Neural progenitor cell (in vitro differentiated cells): Measurements from ENCODE around the gene PLCG2. TPM values are rescaled to one million over a fixed set of nuclear protein-coding genes. Genes with fewer than 3 reads are reported as not detected.

Source experiments
- DNase-seq: peaks from one replicate; pipeline ENCODE4 v3.0.0-alpha.2; 2016; ENCODE audit warnings: low spot score
- H2AFZ ChIP-seq: fragments of 200-600 bp; sonication (generic); replicated peaks from 2 replicates; pipeline ENCODE4 v1.6.1; 2016; ENCODE audit warnings: antibody characterized with exemption
- H3F3A ChIP-seq: fragments of 200-600 bp; sonication (generic); 2 replicates; pipeline ENCODE4 v1.6.1; 2016; ENCODE audit warnings: antibody characterized with exemption, low read depth
- H3K27ac ChIP-seq: fragments of 200-600 bp; sonication (generic); 2 replicates; pipeline ENCODE4 v1.5.1; 2016; ENCODE audit warnings: mild to moderate bottlenecking
- H3K27me3 ChIP-seq: fragments of 200-600 bp; sonication (generic); 2 replicates; pipeline ENCODE4 v1.6.1; 2016; ENCODE audit warnings: mild to moderate bottlenecking, moderate library complexity
- H3K36me3 ChIP-seq: fragments of 200-600 bp; sonication (generic); 2 replicates; pipeline ENCODE4 v1.5.1; 2016
- H3K4me1 ChIP-seq: fragments of 200-600 bp; sonication (generic); 2 replicates; pipeline ENCODE4 v1.6.1; 2016; ENCODE audit warnings: mixed run types
- H3K4me2 ChIP-seq: fragments of 200-600 bp; sonication (generic); 2 replicates; pipeline ENCODE4 v1.6.1; 2016
- H3K4me3 ChIP-seq: fragments of 200-600 bp; sonication (generic); 2 replicates; pipeline ENCODE4 v1.5.1; 2016
- H3K79me2 ChIP-seq: fragments of 200-600 bp; sonication (generic); 2 replicates; pipeline ENCODE4 v1.6.1; 2016; ENCODE audit warnings: low read depth
- H3K9ac ChIP-seq: fragments of 200-600 bp; sonication (generic); 2 replicates; pipeline ENCODE4 v1.6.1; 2016
- H3K9me3 ChIP-seq: fragments of 200-600 bp; sonication (generic); 2 replicates; pipeline ENCODE4 v1.5.1; 2016; ENCODE audit warnings: low read depth
- H4K20me1 ChIP-seq: fragments of 200-600 bp; sonication (generic); 2 replicates; pipeline ENCODE4 v1.6.1; 2016; ENCODE audit warnings: low read depth
- H3K27ac Mint-ChIP-seq: 3 replicates; pipeline ENCODE4 v1.8.0; 2021; ENCODE audit warnings: mixed read lengths
- H3K27me3 Mint-ChIP-seq: 2 replicates; pipeline ENCODE4 v1.8.0; 2022; ENCODE audit warnings: low read depth, mild to moderate bottlenecking, inconsistent platforms, moderate library complexity, mixed read lengths; ENCODE audit not compliant: insufficient read depth
- H3K36me3 Mint-ChIP-seq: 3 replicates; pipeline ENCODE4 v1.8.0; 2021; ENCODE audit warnings: mixed read lengths
- H3K4me1 Mint-ChIP-seq: 3 replicates; pipeline ENCODE4 v1.8.0; 2021; ENCODE audit warnings: mixed read lengths
- H3K4me3 Mint-ChIP-seq: 3 replicates; pipeline ENCODE4 v1.8.0; 2021; ENCODE audit warnings: mild to moderate bottlenecking, moderate library complexity, mixed read lengths
- H3K9me3 Mint-ChIP-seq: 3 replicates; pipeline ENCODE4 v1.8.0; 2020; ENCODE audit warnings: mixed read lengths
- CTCF ChIP-seq: fragments of 200-600 bp; sonication (generic); IDR thresholded peaks from 2 replicates; pipeline ENCODE4 v1.5.1; 2017; ENCODE audit warnings: antibody characterized with exemption, mild to moderate bottlenecking
- EZH2 ChIP-seq: fragments of 200-600 bp; sonication (generic); IDR thresholded peaks from 2 replicates; pipeline ENCODE4 v1.6.1; 2017; ENCODE audit warnings: antibody characterized with exemption, mild to moderate bottlenecking, moderate library complexity
- EZH2phosphoT487 ChIP-seq: fragments of 200-600 bp; sonication (generic); IDR thresholded peaks from 2 replicates; pipeline ENCODE4 v1.6.1; 2017; ENCODE audit warnings: antibody characterized with exemption
- total RNA-seq: library from RNA; depleted of rRNA; stranded (reverse); fragments of >200 nt; gene quantifications from 2 replicates; pipeline ENCODE4 v1.2.3, GENCODE V29; 2015; ENCODE audit warnings: low replicate concordance

PLCG2 gene
- total RNA-seq, 1 donor from 2014 or later, result 5.0 TPM

- Histone ChIP-seq H3K9me3 (peaks cover 6% of the 10 kb centered on the region), H3K4me3 (no peak overlapping the region), H3K27ac (no peak overlapping the region), H3K4me2 (no peak overlapping the region), H3K79me2 (no peaks in the 10 kb centered on the region), H4K20me1 (no peaks in the 10 kb centered on the region), H3F3A (no peaks in the 10 kb centered on the region), H3K9ac (no peak overlapping the region), H2AFZ (no peak overlapping the region), H3K27me3 (no peaks in the 10 kb centered on the region), H3K4me1 (peaks cover under 1% of the 10 kb centered on the region), H3K36me3 (no peaks in the 10 kb centered on the region)
- Mint-ChIP-seq H3K27ac (no peak overlapping the region), H3K4me3 (no peak overlapping the region), H3K36me3 (peaks cover 2% of the 10 kb centered on the region), H3K27me3 (peaks cover 16% of the 10 kb centered on the region), H3K9me3 (peaks cover 48% of the 10 kb centered on the region), H3K4me1 (no peaks in the 10 kb centered on the region)
- no peak for DNase-seq
- no peak for TF ChIP-seq EZH2phosphoT487
- no peak for TF ChIP-seq EZH2
- no peak for TF ChIP-seq CTCF
Measured at GRCh38 chr16:82010649-82011048, 231.6 kb downstream of the PLCG2 start.

- Mint-ChIP-seq H3K4me1 (no peaks in the 10 kb centered on the region), H3K4me3 (no peak within 1 kb of the TSS), H3K36me3 (peaks cover 2% of the 10 kb centered on the region), H3K27ac (no peak within 1 kb of the TSS), H3K27me3 (peaks cover 16% of the 10 kb centered on the region), H3K9me3 (peaks cover 48% of the 10 kb centered on the region)
- Histone ChIP-seq H3K4me1 (no peaks in the 10 kb centered on the region), H3F3A (no peaks in the 10 kb centered on the region), H3K36me3 (no peaks in the 10 kb centered on the region), H2AFZ (no peak within 1 kb of the TSS), H3K9ac (no peak within 1 kb of the TSS), H3K9me3 (peaks cover 6% of the 10 kb centered on the region), H3K4me2 (no peak within 1 kb of the TSS), H3K27ac (no peak within 1 kb of the TSS), H4K20me1 (no peaks in the 10 kb centered on the region), H3K79me2 (no peaks in the 10 kb centered on the region), H3K27me3 (no peaks in the 10 kb centered on the region), H3K4me3 (no peak within 1 kb of the TSS)
- no peak for DNase-seq
- TF ChIP-seq CTCF (no peak), EZH2 (no peak), EZH2phosphoT487 (no peak)
Measured at GRCh38 chr16:82011199-82011641, 232.1 kb downstream of the PLCG2 start, which contains the start of gene SDR42E1. Gene SDR42E1 (minus strand): TSS chr16:82011470. CDS start chr16:82000858, 10,612 bp downstream.

Other genes with a start within 250 kb of the PLCG2 start
- 0.12 and 0.37 TPM in 2 replicates for gene SDR42E1, start 232.2 kb downstream of the PLCG2 start, total RNA-seq